Measurements from ENCODE around the gene WFDC1.

Gene WFDC1, protein sequence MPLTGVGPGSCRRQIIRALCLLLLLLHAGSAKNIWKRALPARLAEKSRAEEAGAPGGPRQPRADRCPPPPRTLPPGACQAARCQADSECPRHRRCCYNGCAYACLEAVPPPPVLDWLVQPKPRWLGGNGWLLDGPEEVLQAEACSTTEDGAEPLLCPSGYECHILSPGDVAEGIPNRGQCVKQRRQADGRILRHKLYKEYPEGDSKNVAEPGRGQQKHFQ

DNA sequence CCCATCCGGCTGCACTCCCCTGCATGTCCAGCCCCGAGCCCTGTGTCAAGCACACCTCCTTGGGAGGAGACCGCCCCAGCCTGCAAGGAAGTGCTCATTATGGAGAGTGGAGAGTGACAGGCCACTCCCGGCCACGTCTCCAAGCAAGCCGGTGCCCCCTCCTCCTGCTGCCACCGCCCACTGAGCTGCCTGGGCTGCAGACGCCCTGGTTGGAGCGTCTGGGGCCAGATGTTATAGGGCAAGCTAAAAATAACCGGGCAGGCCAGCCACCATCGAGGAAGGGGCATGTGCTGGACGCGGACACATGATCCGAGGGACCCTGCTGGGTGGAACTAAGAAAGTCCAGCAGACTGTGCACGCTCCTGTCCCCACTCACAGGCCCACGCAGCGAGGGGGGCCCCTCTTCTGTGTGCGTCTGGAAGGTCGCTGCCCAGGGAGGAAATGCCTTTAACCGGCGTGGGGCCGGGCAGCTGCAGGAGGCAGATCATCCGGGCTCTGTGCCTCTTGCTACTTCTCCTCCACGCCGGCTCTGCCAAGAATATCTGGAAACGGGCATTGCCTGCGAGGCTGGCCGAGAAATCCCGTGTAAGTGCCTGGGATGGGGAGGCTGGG lies at the start of gene WFDC1:
Gene WFDC1 (plus strand): TSS at position 348 of the 612 bp plus-strand sequence. CDS start 94 bp downstream, at position 442.
- no peak within 1 kb of the TSS for H3K4me3 ChIP-seq (ENCODE audit: low read depth in 1 of 2, low read length in 2 of 2)
- no peaks in the 10 kb centered on the region for H3K4me1 ChIP-seq (ENCODE audit: insufficient read depth, low read length)
- no peak within 1 kb of the TSS for H2AFZ ChIP-seq (ENCODE audit: low read depth, low read length)
- TF ChIP-seq EZH2 (IDR thresholded peaks at IDR 0.05; ENCODE audit: borderline replicate concordance, low read depth, low read length, severe bottlenecking) (peak; percentile 8), CTCF (IDR thresholded peaks at IDR 0.05; ENCODE audit: borderline replicate concordance, extremely low read depth, low read length, poor library complexity, severe bottlenecking) (no peak)
- no peaks in the 10 kb centered on the region for H3K36me3 ChIP-seq (ENCODE audit: insufficient read depth, low read length)
- no peak within 1 kb of the TSS for H3K9ac ChIP-seq (ENCODE audit: low read depth, low read length)
- H3K27me3 ChIP-seq (ENCODE audit: insufficient read depth, low read length, poor library complexity): peaks cover 40% of the 10 kb centered on the region
- H3K4me2 ChIP-seq (ENCODE audit: insufficient read depth, low read length): no peak within 1 kb of the TSS
- H4K20me1 ChIP-seq (ENCODE audit: insufficient read depth, low read length): 0 out of 2 replicates have a peak, but pooled peaks cover 3% of the 10 kb centered on the region
- DNase-seq: no peak
- H3K79me2 ChIP-seq (ENCODE audit: insufficient read depth, low read length): no peaks in the 10 kb centered on the region
- H3K27ac ChIP-seq (ENCODE audit: low read length): no peak within 1 kb of the TSS
- no peaks in the 10 kb centered on the region for H3K9me3 ChIP-seq (ENCODE audit: insufficient read depth, low read length, severe bottlenecking)
- ATAC-seq (ENCODE audit: insufficient read depth, low read depth): no peak

DNA sequence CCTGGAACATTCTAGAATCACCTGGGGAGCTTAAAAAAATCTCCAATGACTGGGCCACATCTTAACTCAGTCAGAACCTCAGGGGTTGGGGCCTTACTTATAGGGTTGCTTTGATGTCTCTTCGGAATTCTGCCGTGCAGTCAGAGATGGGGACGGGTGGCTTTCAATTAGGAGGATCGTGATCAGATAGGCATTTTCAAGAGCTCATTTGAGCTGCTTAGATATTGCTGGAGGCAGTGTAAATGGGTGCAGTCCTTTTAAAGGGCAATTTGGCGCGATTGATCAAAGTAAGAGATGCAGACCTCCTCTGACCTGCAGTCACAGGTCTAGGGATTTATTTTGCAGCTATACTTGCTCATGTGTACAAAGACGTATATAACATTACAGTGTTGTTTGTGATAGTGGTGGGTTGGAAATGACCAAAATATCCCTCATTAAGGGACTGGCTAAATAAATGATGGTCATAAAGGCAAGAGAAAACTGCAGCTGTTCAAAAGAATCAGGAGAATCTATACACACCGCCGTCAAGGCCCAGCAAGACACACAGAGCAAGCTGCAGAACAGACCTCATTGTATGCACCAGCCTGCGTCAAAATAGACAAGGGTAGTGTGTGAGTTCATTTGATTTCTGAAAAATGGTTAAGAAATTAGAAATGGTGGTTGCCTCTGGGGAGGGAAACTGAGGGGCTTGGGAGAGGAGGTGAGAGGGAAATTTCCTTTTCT lies 48.6 kb upstream of the WFDC1 start:
- Histone ChIP-seq H4K20me1 (ENCODE audit: insufficient read depth, low read length) (peaks cover 7% of the 10 kb centered on the region; the same call in 1 of the 2 replicates), H3K79me2 (ENCODE audit: insufficient read depth, low read length) (no peaks in the 10 kb centered on the region), H3K4me3 (ENCODE audit: low read depth in 1 of 2, low read length in 2 of 2) (no peak overlapping the region), H2AFZ (ENCODE audit: low read depth, low read length) (no peak overlapping the region), H3K9me3 (ENCODE audit: insufficient read depth, low read length, severe bottlenecking) (no peaks in the 10 kb centered on the region), H3K36me3 (ENCODE audit: insufficient read depth, low read length) (no peaks in the 10 kb centered on the region), H3K27me3 (ENCODE audit: insufficient read depth, low read length, poor library complexity) (peaks cover 13% of the 10 kb centered on the region), H3K27ac (ENCODE audit: low read length) (no peak overlapping the region), H3K4me2 (ENCODE audit: insufficient read depth, low read length) (no peak overlapping the region), H3K9ac (ENCODE audit: low read depth, low read length) (no peak overlapping the region), H3K4me1 (ENCODE audit: insufficient read depth, low read length) (no peaks in the 10 kb centered on the region)
- TF ChIP-seq EZH2 (IDR thresholded peaks at IDR 0.05; ENCODE audit: borderline replicate concordance, low read depth, low read length, severe bottlenecking) (no peak), CTCF (IDR thresholded peaks at IDR 0.05; ENCODE audit: borderline replicate concordance, extremely low read depth, low read length, poor library complexity, severe bottlenecking) (no peak)
- ATAC-seq (ENCODE audit: insufficient read depth, low read depth): no peak
- no peak for DNase-seq

- no peak overlapping the region for H3K4me3 ChIP-seq (ENCODE audit: low read depth in 1 of 2, low read length in 2 of 2)
- no peak overlapping the region for H3K9ac ChIP-seq (ENCODE audit: low read depth, low read length)
- DNase-seq: no peak
Measured at GRCh38 chr16:84246679-84247077, 48.0 kb upstream of the WFDC1 start.

More at GRCh38 chr16:84246679-84247077, 48.0 kb upstream of the WFDC1 start:
- Histone ChIP-seq H3K9me3 (ENCODE audit: insufficient read depth, low read length, severe bottlenecking) (no peaks in the 10 kb centered on the region), H3K79me2 (ENCODE audit: insufficient read depth, low read length) (no peaks in the 10 kb centered on the region), H3K27ac (ENCODE audit: low read length) (no peak overlapping the region), H3K4me1 (ENCODE audit: insufficient read depth, low read length) (no peaks in the 10 kb centered on the region), H2AFZ (ENCODE audit: low read depth, low read length) (no peak overlapping the region), H3K36me3 (ENCODE audit: insufficient read depth, low read length) (no peaks in the 10 kb centered on the region), H3K27me3 (ENCODE audit: insufficient read depth, low read length, poor library complexity) (peaks cover 8% of the 10 kb centered on the region), H3K4me2 (ENCODE audit: insufficient read depth, low read length) (no peak overlapping the region), H4K20me1 (ENCODE audit: insufficient read depth, low read length) (peaks cover 2% of the 10 kb centered on the region; the same call in 1 of the 2 replicates)
- TF ChIP-seq CTCF (IDR thresholded peaks at IDR 0.05; ENCODE audit: borderline replicate concordance, extremely low read depth, low read length, poor library complexity, severe bottlenecking): no peak
- TF ChIP-seq EZH2 (IDR thresholded peaks at IDR 0.05; ENCODE audit: borderline replicate concordance, low read depth, low read length, severe bottlenecking): no peak
- no peak for ATAC-seq (ENCODE audit: insufficient read depth, low read depth)

All from DND-41 (cell line).